ENCODE measurements around the gene RLN3.

RLN3 gene

GRCh38 chr19:14027856-14028450 is at the start of gene RLN3:
TSS of gene RLN3 (plus strand) at chr19:14028148. CDS start at chr19:14028205, 57 bp downstream.
- TF ChIP-seq GATA1 (IDR thresholded peaks at IDR 0.05; ENCODE audit: low read depth, low read length) = no peak
- no peak for TF ChIP-seq POLR2A (IDR thresholded peaks at IDR 0.05; ENCODE audit: low read length)
- DNase-seq = peak in 1 of 2 experiments; percentile 18

GRCh38 chr19:13978351-13979243 is 49.4 kb upstream of the RLN3 start:
- peak; percentile 53 to 57 for DNase-seq
- TF ChIP-seq POLR2A (IDR thresholded peaks at IDR 0.05; ENCODE audit: low read length) = no peak
- TF ChIP-seq GATA1 (IDR thresholded peaks at IDR 0.05; ENCODE audit: low read depth, low read length) = no peak

GRCh38 chr19:13979244-13979615 is 48.7 kb upstream of the RLN3 start:
- no peak for TF ChIP-seq POLR2A (IDR thresholded peaks at IDR 0.05; ENCODE audit: low read length)
- no peak for TF ChIP-seq GATA1 (IDR thresholded peaks at IDR 0.05; ENCODE audit: low read depth, low read length)
- DNase-seq = no peak

GRCh38 chr19:13979686-13980085 is 48.3 kb upstream of the RLN3 start:
- TF ChIP-seq GATA1 (IDR thresholded peaks at IDR 0.05; ENCODE audit: low read depth, low read length) (no peak), POLR2A (IDR thresholded peaks at IDR 0.05; ENCODE audit: low read length) (no peak)

GRCh38 chr19:13980340-13980739 is 47.6 kb upstream of the RLN3 start:
- TF ChIP-seq GATA1 (IDR thresholded peaks at IDR 0.05; ENCODE audit: low read depth, low read length) = no peak
- no peak for TF ChIP-seq POLR2A (IDR thresholded peaks at IDR 0.05; ENCODE audit: low read length)
- DNase-seq = no peak

More at GRCh38 chr19:13979686-13980085, 48.3 kb upstream of the RLN3 start:
- DNase-seq = peak in 1 of 2 experiments; percentile 23

- TF ChIP-seq POLR2A (IDR thresholded peaks at IDR 0.05; ENCODE audit: low read length) (no peak), GATA1 (IDR thresholded peaks at IDR 0.05; ENCODE audit: low read depth, low read length) (no peak)
- DNase-seq = no peak
Measured at GRCh38 chr19:13981021-13981420, 46.9 kb upstream of the RLN3 start.

- TF ChIP-seq GATA1 (IDR thresholded peaks at IDR 0.05; ENCODE audit: low read depth, low read length) (no peak), POLR2A (IDR thresholded peaks at IDR 0.05; ENCODE audit: low read length) (no peak)
- no peak for DNase-seq
Measured at GRCh38 chr19:13981467-13981866, 46.5 kb upstream of the RLN3 start.

GRCh38 chr19:13981988-13982501 is 45.9 kb upstream of the RLN3 start:
- no peak for TF ChIP-seq POLR2A (IDR thresholded peaks at IDR 0.05; ENCODE audit: low read length)
- no peak for TF ChIP-seq GATA1 (IDR thresholded peaks at IDR 0.05; ENCODE audit: low read depth, low read length)
- DNase-seq = no peak

- TF ChIP-seq GATA1 (IDR thresholded peaks at IDR 0.05; ENCODE audit: low read depth, low read length) (no peak), POLR2A (IDR thresholded peaks at IDR 0.05; ENCODE audit: low read length) (no peak)
- DNase-seq = no peak
Measured at GRCh38 chr19:13982773-13983172, 45.2 kb upstream of the RLN3 start.

- no peak for DNase-seq
- TF ChIP-seq GATA1 (IDR thresholded peaks at IDR 0.05; ENCODE audit: low read depth, low read length) = no peak
- TF ChIP-seq POLR2A (IDR thresholded peaks at IDR 0.05; ENCODE audit: low read length) = no peak
Measured at GRCh38 chr19:13983213-13983889, 44.6 kb upstream of the RLN3 start.

GRCh38 chr19:13984186-13984585 is 43.8 kb upstream of the RLN3 start:
- TF ChIP-seq GATA1 (IDR thresholded peaks at IDR 0.05; ENCODE audit: low read depth, low read length) = no peak
- no peak for TF ChIP-seq POLR2A (IDR thresholded peaks at IDR 0.05; ENCODE audit: low read length)
- DNase-seq = no peak

GRCh38 chr19:13984875-13985741 is 42.8 kb upstream of the RLN3 start:
- TF ChIP-seq POLR2A (IDR thresholded peaks at IDR 0.05; ENCODE audit: low read length) = no peak
- no peak for TF ChIP-seq GATA1 (IDR thresholded peaks at IDR 0.05; ENCODE audit: low read depth, low read length)
- DNase-seq = no peak

GRCh38 chr19:13985771-13986347 is 42.1 kb upstream of the RLN3 start:
- TF ChIP-seq GATA1 (IDR thresholded peaks at IDR 0.05; ENCODE audit: low read depth, low read length) = no peak
- no peak for TF ChIP-seq POLR2A (IDR thresholded peaks at IDR 0.05; ENCODE audit: low read length)
- DNase-seq = no peak

All from erythroblast (primary cell).